Small intestine (tissue), 7 donors: ENCODE results near the gene NMRK1. TPM values are rescaled to one million over a fixed set of nuclear protein-coding genes. Genes with fewer than 3 reads are reported as not detected.

Source experiments
- DNase-seq, 2 donors: peaks; one replicate each; pipeline versions ENCODE4 v3.0.0 to v3.0.0-alpha.2; 2013
- FAIRE-seq: peaks from 2 replicates; lab custom pipeline; 2012; peaks lifted over from hg19 to GRCh38; lab: Jason Lieb, UNC
- H3K27ac ChIP-seq, 3 donors: one replicate each; pipeline ENCODE4 v1.5.1; 2013; ENCODE audit warnings: low read length in 2 of 3, mild to moderate bottlenecking in 2 of 3, control low read depth in 1 of 3, inconsistent platforms in 1 of 3, low read depth in 1 of 3, moderate library complexity in 1 of 3
- H3K27me3 ChIP-seq, 3 donors: one replicate each; pipeline ENCODE4 v1.6.1; 2013; ENCODE audit warnings: low read length in 3 of 3, inconsistent platforms in 1 of 3; ENCODE audit not compliant: control insufficient read depth in 3 of 3, insufficient read depth in 3 of 3
- H3K36me3 ChIP-seq, 3 donors: one replicate each; pipeline ENCODE4 v1.6.1; 2013; ENCODE audit warnings: low read length in 3 of 3, inconsistent platforms in 1 of 3, low read depth in 1 of 3, mild to moderate bottlenecking in 1 of 3, moderate library complexity in 1 of 3; ENCODE audit not compliant: control insufficient read depth in 3 of 3, insufficient read depth in 2 of 3
- H3K4me1 ChIP-seq, 3 donors: one replicate each; pipeline ENCODE4 v1.6.1; 2013; ENCODE audit warnings: low read length in 2 of 3, inconsistent platforms in 1 of 3, low read depth in 1 of 3, mild to moderate bottlenecking in 1 of 3, moderate library complexity in 1 of 3; ENCODE audit not compliant: control insufficient read depth in 3 of 3, insufficient read depth in 2 of 3
- H3K4me3 ChIP-seq, 3 donors: one replicate each; pipeline ENCODE4 v1.5.1; 2013; ENCODE audit warnings: low read length in 3 of 3, control low read depth in 1 of 3, inconsistent platforms in 1 of 3, low read depth in 1 of 3, mild to moderate bottlenecking in 1 of 3, moderate library complexity in 1 of 3
- H3K9me3 ChIP-seq, 2 donors: one replicate each; pipeline ENCODE4 v1.6.1; 2013; ENCODE audit warnings: low read depth in 1 of 2, low read length in 1 of 2; ENCODE audit not compliant: control insufficient read depth in 2 of 2, insufficient read depth in 1 of 2
- WGBS, 3 donors: extraction: QIAGEN DNeasy Blood & Tissue Kit; methylation state at CpG; one replicate each; pipeline ENCODE4 v1.1.7; 2013; 5-methylcytosine and 5-hydroxymethylcytosine counted together
- polyA plus RNA-seq, 4 donors: library from polyadenylated mRNA; stranded (reverse) in 3 of 4; unstranded in 1 of 4; fragments of 200-250 nt in 3 of 4; fragments of 120-200 nt in 1 of 4; gene quantifications; one replicate each; pipeline versions ENCODE4 v1.2.1 to v1.2.3, GENCODE V29; 2013
- donor health status: healthy with polysubstance abuse.
- donor health status: control.
- donor health status: control.
- donor health status: Bipolar disorder and iron deficiency.
- donor health status: healthy.

The NMRK1 gene
- polyA plus RNA-seq, 4 donors = 19.9 to 95.7 (median 47.9) TPM

GRCh38 chr9:75109210-75109839 lies 21.4 kb upstream of the NMRK1 start:
- Histone ChIP-seq H3K27me3 (no peaks in the 10 kb centered on the region), H3K4me3 (no peak overlapping the region), H3K4me1 (peaks cover 0 to 5% (median 5%) of the 10 kb centered on the region in 3 donors), H3K27ac (peak overlapping the region in 1 of 3 donors; percentile 70), H3K9me3 (no peaks in the 10 kb centered on the region), H3K36me3 (no peaks in the 10 kb centered on the region)
- FAIRE-seq (no peak), DNase-seq (no peak)
- 90 to 93% (median 92%) methylated on average over 7 of the region's 7 CpGs for WGBS, 3 donors

- H3K9me3 ChIP-seq = no peaks in the 10 kb centered on the region
- peak in 1 of 2 donors; percentile 25 for DNase-seq
- no peak overlapping the region for H3K4me3 ChIP-seq
- H3K27me3 ChIP-seq = no peaks in the 10 kb centered on the region
- WGBS, 3 donors = 67 to 89% (median 69%) methylated on average over 4 of the region's 4 CpGs
- no peak for FAIRE-seq
- no peak overlapping the region for H3K27ac ChIP-seq
- peaks cover 0 to 5% (median 5%) of the 10 kb centered on the region in 3 donors for H3K4me1 ChIP-seq
- H3K36me3 ChIP-seq = peaks cover 0 to 7% (median 0%) of the 10 kb centered on the region in 3 donors
Observed at GRCh38 chr9:75108571-75108970, 20.6 kb upstream of the NMRK1 start.

GRCh38 chr9:75106857-75107256 lies 18.9 kb upstream of the NMRK1 start:
- Histone ChIP-seq H3K9me3 (no peaks in the 10 kb centered on the region), H3K4me3 (no peak overlapping the region), H3K4me1 (peaks cover 0 to 7% (median 5%) of the 10 kb centered on the region in 3 donors), H3K27ac (peak overlapping the region in 1 of 3 donors; percentile 66), H3K36me3 (peaks cover 0 to 7% (median 0%) of the 10 kb centered on the region in 3 donors), H3K27me3 (no peaks in the 10 kb centered on the region)
- no peak for FAIRE-seq
- WGBS, 3 donors = 69 to 95% (median 88%) methylated on average over 6 of the region's 6 CpGs
- DNase-seq = no peak

- Histone ChIP-seq H3K27ac (no peak overlapping the region), H3K4me1 (peaks cover 0 to 7% (median 3%) of the 10 kb centered on the region in 3 donors), H3K9me3 (no peaks in the 10 kb centered on the region), H3K27me3 (no peaks in the 10 kb centered on the region), H3K4me3 (no peak overlapping the region), H3K36me3 (peaks cover 0 to 7% (median 0%) of the 10 kb centered on the region in 3 donors)
- DNase-seq (no peak), FAIRE-seq (no peak)
- 77 to 96% (median 82%) methylated on average over 2 of the region's 2 CpGs for WGBS, 3 donors
Observed at GRCh38 chr9:75105841-75106240, 17.9 kb upstream of the NMRK1 start.

- Histone ChIP-seq H3K36me3 (peaks cover 0 to 7% (median 0%) of the 10 kb centered on the region in 3 donors), H3K9me3 (no peaks in the 10 kb centered on the region), H3K27me3 (no peaks in the 10 kb centered on the region), H3K27ac (no peak overlapping the region), H3K4me3 (no peak overlapping the region), H3K4me1 (peaks cover 0 to 7% (median 0%) of the 10 kb centered on the region in 3 donors)
- WGBS, 3 donors = 72 to 86% (median 81%) methylated on average over 2 of the region's 2 CpGs
- FAIRE-seq (no peak), DNase-seq (peak in 1 of 2 donors; percentile 22)
Observed at GRCh38 chr9:75105019-75105540, 17.1 kb upstream of the NMRK1 start.

- peaks cover 0 to 7% (median 0%) of the 10 kb centered on the region in 3 donors for H3K4me1 ChIP-seq
- 81 to 95% (median 93%) methylated on average over 3 of the region's 3 CpGs for WGBS, 3 donors
- no peaks in the 10 kb centered on the region for H3K27me3 ChIP-seq
- H3K9me3 ChIP-seq = no peaks in the 10 kb centered on the region
- H3K36me3 ChIP-seq = peaks cover 0 to 7% (median 0%) of the 10 kb centered on the region in 3 donors
- H3K4me3 ChIP-seq = no peak overlapping the region
- FAIRE-seq (no peak), DNase-seq (no peak)
- no peak overlapping the region for H3K27ac ChIP-seq
Observed at GRCh38 chr9:75104607-75105006, 16.7 kb upstream of the NMRK1 start.

GRCh38 chr9:75102177-75102790 lies 14.3 kb upstream of the NMRK1 start:
- H3K27me3 ChIP-seq = no peaks in the 10 kb centered on the region
- FAIRE-seq (no peak), DNase-seq (no peak)
- 84 to 89% (median 89%) methylated on average over 7 of the region's 7 CpGs for WGBS, 3 donors
- H3K36me3 ChIP-seq = peaks cover 0 to 7% (median 0%) of the 10 kb centered on the region in 3 donors
- H3K27ac ChIP-seq = no peak overlapping the region
- peaks cover 0 to 5% (median 0%) of the 10 kb centered on the region in 3 donors for H3K4me1 ChIP-seq
- H3K9me3 ChIP-seq = no peaks in the 10 kb centered on the region
- no peak overlapping the region for H3K4me3 ChIP-seq

- peaks cover 0 to 7% (median 2%) of the 10 kb centered on the region in 3 donors for H3K36me3 ChIP-seq
- peaks cover 0 to 12% (median 0%) of the 10 kb centered on the region in 3 donors for H3K4me1 ChIP-seq
- no peak for FAIRE-seq
- 61 to 75% (median 69%) methylated on average over 9 of the region's 9 CpGs for WGBS, 3 donors
- DNase-seq = no peak
- H3K4me3 ChIP-seq = no peak overlapping the region
- H3K27ac ChIP-seq = peak overlapping the region in 1 of 3 donors; percentile 12
- no peaks in the 10 kb centered on the region for H3K27me3 ChIP-seq
- no peaks in the 10 kb centered on the region for H3K9me3 ChIP-seq
Observed at GRCh38 chr9:75101004-75101588, 13.1 kb upstream of the NMRK1 start.
